Tibial nerve (tissue), 4 donors: ENCODE results near the gene SNAP29. TPM values are rescaled to one million over a fixed set of nuclear protein-coding genes. Genes with fewer than 3 reads are reported as not detected.

ENCODE experiments used
- DNase-seq, 2 donors: peaks; one replicate each; pipeline ENCODE4 v3.0.0-alpha.2; 2019; ENCODE audit warnings: low spot score in 2 of 2
- H3K27ac ChIP-seq, 4 donors: fragments of 200-600 bp; sonication (generic) in 3 of 4; one replicate each; pipeline ENCODE4 v1.5.1; 2017 to 2019; ENCODE audit warnings: mild to moderate bottlenecking in 1 of 4
- H3K27me3 ChIP-seq, 2 donors: fragments of 200-600 bp; sonication (generic) in 1 of 2; one replicate each; pipeline versions ENCODE4 v1.5.1 to v1.6.0; 2017 to 2019
- H3K36me3 ChIP-seq, 3 donors: fragments of 200-600 bp; sonication (generic); one replicate each; pipeline ENCODE4 v1.5.1; 2018 to 2019
- H3K4me1 ChIP-seq, 4 donors: fragments of 200-600 bp; sonication (generic) in 3 of 4; one replicate each; pipeline ENCODE4 v1.5.1; 2017 to 2019
- H3K4me3 ChIP-seq, 4 donors: fragments of 200-600 bp; sonication (generic) in 3 of 4; one replicate each; pipeline ENCODE4 v1.5.1; 2017 to 2019; ENCODE audit warnings: mild to moderate bottlenecking in 1 of 4, moderate library complexity in 1 of 4
- H3K9me3 ChIP-seq, 4 donors: fragments of 200-600 bp; sonication (generic) in 3 of 4; one replicate each; pipeline ENCODE4 v1.5.1; 2017 to 2019
- EP300 ChIP-seq, 2 donors: sonication (generic); formaldehyde crosslinking; IDR thresholded peaks; one replicate each; pipeline ENCODE4 v1.6.1; 2017; ENCODE audit warnings: antibody characterized with exemption in 2 of 2, mild to moderate bottlenecking in 1 of 2
- POLR2A ChIP-seq, 2 donors: fragments of 450-650 bp; IDR thresholded peaks; one replicate each; pipeline ENCODE4 v1.6.1; 2017; ENCODE audit warnings: antibody characterized with exemption in 2 of 2, mild to moderate bottlenecking in 2 of 2, moderate library complexity in 2 of 2
- WGBS, 2 donors: methylation state at CpG; one replicate each; pipeline ENCODE4 v1.1.5; 2018; 5-methylcytosine and 5-hydroxymethylcytosine counted together
- total RNA-seq, 4 donors: library from RNA; depleted of rRNA; stranded (reverse); fragments of >200 nt; gene quantifications; one replicate each; pipeline ENCODE4 v1.1.0, GENCODE V29; 2016
- TF ChIP-seq, protein P1 (sequence below), 5 experiments: fragments of 200-600 bp in 3 of 5; fragments of 450-650 bp in 2 of 5; sonication (generic) in 3 of 5; IDR thresholded peaks; one replicate each; pipeline ENCODE4 v1.5.1; 2016 to 2019; ENCODE audit warnings: antibody characterized with exemption in 5 of 5, mild to moderate bottlenecking in 3 of 5, moderate library complexity in 2 of 5

The SNAP29 gene
- total RNA-seq, 4 donors from 2014 or later, result 18.3 to 36.1 (median 19.6) TPM

DNA sequence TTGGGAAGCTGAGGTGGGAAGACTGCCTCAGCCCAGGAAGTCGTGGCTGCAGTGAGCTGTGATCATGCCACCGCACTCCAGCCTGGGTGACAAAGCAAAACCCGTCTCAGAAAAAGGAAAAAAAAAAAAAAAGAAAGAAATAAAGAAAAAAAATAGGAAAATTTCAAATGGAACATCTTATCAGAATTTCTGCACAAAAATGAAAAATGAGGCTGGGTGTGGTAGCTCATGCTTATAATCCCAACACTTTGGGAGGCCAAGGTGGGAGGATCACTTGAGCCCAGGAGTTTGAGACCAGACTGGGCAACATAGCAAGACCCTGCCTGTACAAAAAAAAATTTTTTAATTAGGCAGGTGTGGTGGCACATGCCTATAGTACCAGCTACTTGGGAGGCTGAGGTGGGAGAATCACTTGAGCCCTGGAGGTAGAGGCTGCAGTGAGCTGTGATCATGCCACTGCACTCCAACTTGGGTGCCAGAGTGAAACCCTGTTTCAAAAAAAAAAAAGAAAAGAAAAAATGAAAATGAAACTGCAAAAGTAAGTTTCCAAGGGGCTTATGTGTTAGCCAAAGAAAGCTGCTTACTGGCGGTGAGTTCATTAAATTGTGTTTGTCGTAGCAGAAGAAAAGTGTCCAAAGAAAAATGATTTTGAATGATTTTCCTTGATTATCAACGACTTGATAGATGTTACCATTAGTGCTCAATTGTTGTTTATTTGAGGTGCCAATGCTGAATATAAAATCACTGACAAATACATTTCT, 50.9 kb downstream of the SNAP29 start:
- TF ChIP-seq EP300 (IDR thresholded peaks at IDR 0.05), result no peak
- TF ChIP-seq, protein P1, sequence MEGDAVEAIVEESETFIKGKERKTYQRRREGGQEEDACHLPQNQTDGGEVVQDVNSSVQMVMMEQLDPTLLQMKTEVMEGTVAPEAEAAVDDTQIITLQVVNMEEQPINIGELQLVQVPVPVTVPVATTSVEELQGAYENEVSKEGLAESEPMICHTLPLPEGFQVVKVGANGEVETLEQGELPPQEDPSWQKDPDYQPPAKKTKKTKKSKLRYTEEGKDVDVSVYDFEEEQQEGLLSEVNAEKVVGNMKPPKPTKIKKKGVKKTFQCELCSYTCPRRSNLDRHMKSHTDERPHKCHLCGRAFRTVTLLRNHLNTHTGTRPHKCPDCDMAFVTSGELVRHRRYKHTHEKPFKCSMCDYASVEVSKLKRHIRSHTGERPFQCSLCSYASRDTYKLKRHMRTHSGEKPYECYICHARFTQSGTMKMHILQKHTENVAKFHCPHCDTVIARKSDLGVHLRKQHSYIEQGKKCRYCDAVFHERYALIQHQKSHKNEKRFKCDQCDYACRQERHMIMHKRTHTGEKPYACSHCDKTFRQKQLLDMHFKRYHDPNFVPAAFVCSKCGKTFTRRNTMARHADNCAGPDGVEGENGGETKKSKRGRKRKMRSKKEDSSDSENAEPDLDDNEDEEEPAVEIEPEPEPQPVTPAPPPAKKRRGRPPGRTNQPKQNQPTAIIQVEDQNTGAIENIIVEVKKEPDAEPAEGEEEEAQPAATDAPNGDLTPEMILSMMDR (IDR thresholded peaks at IDR 0.05), result no peak
- TF ChIP-seq POLR2A (IDR thresholded peaks at IDR 0.05), result no peak
- H3K27me3 ChIP-seq, result no peaks in the 10 kb centered on the region
- H3K4me3 ChIP-seq, result no peak overlapping the region
- no peak overlapping the region for H3K27ac ChIP-seq
- no peaks in the 10 kb centered on the region for H3K9me3 ChIP-seq
- no peak for DNase-seq
- no peaks in the 10 kb centered on the region for H3K36me3 ChIP-seq
- H3K4me1 ChIP-seq, result peaks cover 0 to 3% (median 0%) of the 10 kb centered on the region in 4 donors
- 69 to 70% methylated on average over 6 of the region's 6 CpGs for WGBS, 2 donors

DNA sequence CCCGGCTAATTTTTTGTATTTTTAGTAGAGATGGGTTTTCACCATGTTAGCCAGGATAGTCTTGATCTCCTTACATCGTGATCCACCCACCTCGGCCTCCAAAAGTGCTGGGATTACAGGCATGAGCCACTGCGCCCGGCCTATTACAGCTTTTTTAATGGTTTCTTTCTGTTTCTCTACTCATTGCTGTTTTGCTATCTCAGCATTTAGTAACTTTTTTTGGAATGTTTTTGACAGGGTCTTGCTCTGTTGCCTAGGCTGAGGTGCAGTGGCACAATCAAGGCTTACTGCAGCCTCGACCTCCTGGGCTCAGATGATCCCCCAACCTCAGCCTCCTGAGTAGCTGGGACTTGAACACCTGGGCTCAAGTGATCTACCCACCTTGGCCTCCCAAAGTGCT, 53.7 kb downstream of the SNAP29 start:
- Histone ChIP-seq H3K4me1 (peaks cover 0 to 8% (median 0%) of the 10 kb centered on the region in 4 donors), H3K36me3 (no peaks in the 10 kb centered on the region), H3K27ac (no peak overlapping the region), H3K4me3 (no peak overlapping the region), H3K9me3 (no peaks in the 10 kb centered on the region), H3K27me3 (no peaks in the 10 kb centered on the region)
- TF ChIP-seq POLR2A (IDR thresholded peaks at IDR 0.05) (no peak), EP300 (IDR thresholded peaks at IDR 0.05) (no peak)
- TF ChIP-seq, protein P1 (IDR thresholded peaks at IDR 0.05), result no peak
- DNase-seq, result no peak
- 86 to 89% methylated on average over 6 of the region's 6 CpGs for whole genome bisulfite sequencing, 2 donors

DNA sequence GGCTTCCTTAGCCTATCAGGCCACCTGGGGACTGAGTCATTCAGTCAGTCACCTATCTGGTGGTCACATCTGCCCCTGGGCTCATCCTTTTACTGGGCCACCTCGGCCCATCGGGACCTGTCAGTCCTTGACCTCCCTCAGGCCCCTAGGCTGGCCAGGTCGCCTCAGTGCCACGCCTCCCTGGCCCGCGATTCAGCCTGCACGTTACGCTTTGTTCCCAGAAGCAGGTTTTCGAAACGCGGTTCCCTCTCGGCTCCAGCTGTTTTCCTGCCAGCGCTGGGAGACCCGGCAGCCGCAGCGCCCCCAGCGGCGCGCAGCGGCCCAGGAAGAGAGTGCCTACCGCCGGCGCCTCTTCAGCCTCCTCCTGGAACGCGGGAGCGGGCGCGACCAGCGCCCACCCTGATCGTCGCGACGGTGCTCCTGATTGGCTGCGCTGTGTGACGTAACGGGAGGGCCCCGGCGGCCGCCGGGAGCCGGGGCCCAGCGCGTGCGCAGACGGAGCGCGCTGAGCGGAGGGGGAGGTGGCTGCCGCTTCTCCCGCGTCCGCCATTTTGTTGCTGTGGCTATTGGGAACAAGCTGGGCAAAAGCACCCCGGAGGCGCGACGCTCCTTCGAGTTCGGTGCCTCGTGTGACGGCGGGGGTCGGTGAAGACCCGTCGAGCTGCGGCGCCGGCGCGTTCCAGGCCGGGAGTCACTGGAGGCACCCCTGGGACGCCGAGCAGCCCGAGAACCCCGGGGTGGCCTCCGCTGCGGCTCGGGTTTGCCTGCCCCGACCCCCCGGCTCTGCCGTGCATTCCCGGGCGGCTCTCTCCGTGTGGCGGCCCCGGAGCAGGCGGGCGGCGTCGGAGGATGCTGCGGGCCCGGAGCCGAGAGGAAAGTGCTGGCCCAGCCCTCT, 58.4 kb downstream of the SNAP29 start, which contains the start of gene CRKL:
CRKL (plus strand) TSS at position 492 of the 895 bp plus-strand sequence. CDS start 528 bp downstream, outside the sequence.
- TF ChIP-seq POLR2A (IDR thresholded peaks at IDR 0.05), result peak; percentile 90 to 98
- TF ChIP-seq, protein P1 (IDR thresholded peaks at IDR 0.05), result peak; percentile 95 to 99 (median 97)
- peak; percentile 64 to 98 for TF ChIP-seq EP300 (IDR thresholded peaks at IDR 0.05)
- Histone ChIP-seq H3K4me3 (peak within 1 kb of the TSS; percentile 80 to 99 (median 94)), H3K27ac (peak within 1 kb of the TSS; percentile 85 to 98 (median 96)), H3K9me3 (no peaks in the 10 kb centered on the region), H3K36me3 (no peaks in the 10 kb centered on the region), H3K4me1 (peaks cover 0 to 44% (median 16%) of the 10 kb centered on the region in 4 donors), H3K27me3 (no peaks in the 10 kb centered on the region)
- 0 to 1% methylated on average over 23 to 28 of the region's 92 CpGs for WGBS, 2 donors
- peak; percentile 89 to 91 for DNase-seq

DNA sequence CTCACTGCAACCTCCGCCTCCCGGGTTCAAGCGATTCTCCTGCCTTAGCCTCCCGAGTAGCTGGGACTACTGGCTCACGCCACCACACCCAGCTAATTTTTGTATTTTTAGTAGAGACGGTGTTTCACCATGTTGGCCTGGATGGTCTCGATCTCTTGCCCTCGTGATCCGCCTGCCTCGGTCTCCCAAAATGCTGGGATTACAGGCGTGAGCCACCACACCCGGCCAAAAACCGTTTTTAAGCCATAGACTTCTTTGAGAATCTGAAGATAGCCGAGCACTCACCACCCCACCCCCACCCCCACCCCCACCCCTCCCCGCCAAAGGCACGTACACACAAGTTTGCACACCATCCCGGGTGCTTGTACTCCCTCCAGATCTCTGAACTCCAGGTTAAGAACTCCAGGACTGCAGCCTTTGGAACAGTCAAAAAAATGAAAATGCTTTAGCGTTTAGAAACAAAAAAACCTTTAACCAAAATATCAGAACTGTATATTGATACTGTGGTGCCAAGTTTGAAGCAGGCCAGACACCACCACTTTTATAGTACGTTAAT, 59.9 kb downstream of the SNAP29 start:
- H3K27me3 ChIP-seq, result no peaks in the 10 kb centered on the region
- H3K9me3 ChIP-seq, result no peaks in the 10 kb centered on the region
- TF ChIP-seq, protein P1 (IDR thresholded peaks at IDR 0.05), result no peak
- TF ChIP-seq EP300 (IDR thresholded peaks at IDR 0.05) (no peak), POLR2A (IDR thresholded peaks at IDR 0.05) (no peak)
- H3K4me1 ChIP-seq, result peaks cover 0 to 54% (median 19%) of the 10 kb centered on the region in 4 donors
- DNase-seq, result no peak
- WGBS, 2 donors, result 0 to 1% methylated on average over 19 of the region's 19 CpGs
- H3K36me3 ChIP-seq, result no peaks in the 10 kb centered on the region
- H3K27ac ChIP-seq, result peak overlapping the region in 2 of 4 donors; percentile 35 to 36
- peak overlapping the region; percentile 80 to 99 (median 94) for H3K4me3 ChIP-seq
